ENCODE results near the gene HS6ST3. TPM values are rescaled to one million over a fixed set of nuclear protein-coding genes. Genes with fewer than 3 reads are reported as not detected.
"Not testable (repeated sequence)": the region's sequence is repeated elsewhere in the genome, so short reads cannot be mapped to it uniquely, and the experiment has no call there.

The HS6ST3 gene
- total RNA-seq, 1 donor from 2014 or later: 0.12 TPM

DNA sequence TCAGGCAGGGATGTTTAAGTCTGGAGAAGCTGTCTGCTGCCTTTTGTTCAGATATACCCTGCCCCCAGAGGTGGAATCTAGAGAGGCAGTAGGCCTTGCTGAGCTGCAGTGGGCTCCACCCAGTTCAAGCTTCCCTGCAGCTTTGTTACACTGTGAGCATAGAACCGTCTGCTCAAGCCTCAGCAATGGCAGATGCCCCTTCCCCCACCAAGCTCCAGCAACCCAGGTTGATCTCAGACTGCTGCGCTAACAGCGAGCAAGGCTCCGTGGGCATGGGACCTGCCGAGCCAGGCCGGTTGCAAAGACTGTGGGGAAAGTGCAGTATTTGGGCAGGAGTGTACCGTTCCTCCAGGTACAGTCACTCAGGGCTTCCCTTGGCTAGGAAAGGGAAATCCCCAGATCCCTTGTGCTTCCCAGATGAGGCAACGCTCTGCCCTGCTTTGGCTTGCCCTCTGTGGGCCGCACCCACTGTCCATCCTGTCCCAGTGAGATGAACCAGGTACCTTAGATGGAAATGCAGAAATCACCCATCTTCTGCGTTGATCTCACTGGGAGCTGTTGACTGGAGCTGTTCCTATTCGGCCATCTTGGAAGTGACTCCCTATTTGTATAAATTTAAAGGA is 434.6 kb downstream of the HS6ST3 start:
- not testable (repeated sequence) for DNase-seq (ENCODE audit: extremely low read depth, low read depth, low spot score)

DNA sequence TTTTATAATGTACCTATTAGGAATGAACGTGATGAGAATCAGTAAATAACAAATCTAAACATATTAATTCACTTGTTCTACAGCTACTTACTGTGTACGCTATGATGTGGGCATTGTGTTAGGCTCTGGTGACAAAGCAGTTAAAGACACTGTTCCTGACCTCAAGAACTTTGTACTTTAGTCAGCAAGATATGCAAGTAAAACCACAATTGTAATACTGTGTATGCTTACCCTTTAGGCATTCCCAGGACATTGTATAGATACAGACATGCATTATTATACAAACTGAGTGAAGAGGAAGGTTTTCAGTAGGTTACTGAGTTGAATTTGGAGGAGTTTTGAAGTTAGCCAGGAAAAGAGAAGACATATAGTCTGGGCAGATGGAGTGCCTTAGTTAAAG is 435.8 kb downstream of the HS6ST3 start:
- no peak for DNase-seq (ENCODE audit: extremely low read depth, low read depth, low spot score)

DNA sequence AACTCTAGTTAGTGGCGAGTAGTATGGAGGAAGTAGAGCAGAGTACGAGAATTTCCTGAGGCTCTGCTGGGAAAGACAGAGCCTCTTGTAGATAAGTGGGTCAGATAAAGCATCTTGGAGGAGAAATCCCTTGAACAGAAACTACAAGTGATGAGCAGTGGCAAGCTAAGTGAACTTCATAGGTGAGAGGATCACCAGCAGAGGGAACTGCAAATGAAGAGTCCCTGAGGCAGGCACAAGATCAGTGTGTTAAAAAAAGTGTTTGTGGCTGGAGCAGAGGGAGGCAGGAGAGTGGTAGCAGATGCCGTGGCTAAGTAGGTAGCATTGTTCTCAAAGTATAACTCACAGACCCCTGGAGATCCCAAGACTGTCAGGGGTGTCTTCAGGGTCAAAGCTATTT is 437.6 kb downstream of the HS6ST3 start:
- DNase-seq (ENCODE audit: extremely low read depth, low read depth, low spot score): no peak

DNA sequence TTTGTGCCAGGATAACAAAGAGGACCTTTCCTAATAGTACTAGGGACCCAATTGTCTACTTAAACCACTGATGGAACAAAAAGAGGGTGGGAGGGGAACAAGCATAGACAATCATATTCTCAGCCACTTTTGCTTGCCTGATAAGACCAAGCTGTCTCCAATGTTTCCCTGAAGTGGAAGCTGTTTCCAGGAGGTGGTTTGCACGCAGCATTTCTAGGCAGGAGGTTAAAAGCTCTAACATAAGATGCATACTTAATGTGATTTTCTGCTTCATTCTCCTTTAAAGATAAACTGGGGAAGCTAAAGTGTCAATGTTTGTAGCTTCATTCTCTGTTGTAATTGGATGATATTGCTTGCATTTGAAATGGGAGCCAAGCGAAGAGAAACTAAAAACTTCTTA is 442.9 kb downstream of the HS6ST3 start:
- DNase-seq (ENCODE audit: extremely low read depth, low read depth, low spot score): no peak

DNA sequence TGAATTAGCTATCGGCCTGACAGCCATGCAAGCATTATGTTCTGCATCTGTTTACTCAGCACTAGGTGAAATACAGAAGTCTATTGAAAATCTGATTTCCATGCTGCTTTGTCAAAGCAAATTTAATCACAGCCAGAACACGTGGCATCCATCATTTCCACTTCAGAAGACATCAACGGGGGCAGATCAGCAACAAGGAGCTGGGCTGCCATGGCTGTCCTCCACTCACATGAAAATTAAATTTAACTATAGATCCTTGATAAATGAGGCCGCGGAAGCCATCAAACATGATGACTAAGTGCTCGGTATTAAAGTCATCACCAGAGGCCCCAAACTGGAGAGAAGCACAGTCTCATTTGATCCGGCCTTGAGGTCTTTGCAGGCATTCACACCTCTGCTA is 443.5 kb downstream of the HS6ST3 start:
- DNase-seq (ENCODE audit: extremely low read depth, low read depth, low spot score): no peak

DNA sequence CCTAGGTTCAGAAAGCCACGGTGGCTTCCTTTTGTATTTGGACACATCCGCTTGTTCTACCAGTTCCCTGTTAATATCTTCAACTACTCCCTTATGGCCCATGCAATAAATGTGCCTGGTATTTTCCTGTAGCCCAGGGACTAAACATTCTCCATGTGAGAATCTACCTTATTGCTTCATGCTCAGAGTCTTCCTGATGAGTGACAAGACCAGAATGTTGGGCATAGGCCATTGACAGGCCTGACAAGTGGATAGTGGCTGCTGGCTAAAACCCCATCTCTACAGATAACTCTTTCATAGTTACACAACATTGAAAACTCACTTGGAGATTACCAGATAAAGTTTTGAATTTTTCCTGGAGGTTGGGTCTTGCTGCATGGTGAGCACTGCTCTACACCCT is 449.9 kb downstream of the HS6ST3 start:
- DNase-seq (ENCODE audit: extremely low read depth, low read depth, low spot score): no peak

DNA sequence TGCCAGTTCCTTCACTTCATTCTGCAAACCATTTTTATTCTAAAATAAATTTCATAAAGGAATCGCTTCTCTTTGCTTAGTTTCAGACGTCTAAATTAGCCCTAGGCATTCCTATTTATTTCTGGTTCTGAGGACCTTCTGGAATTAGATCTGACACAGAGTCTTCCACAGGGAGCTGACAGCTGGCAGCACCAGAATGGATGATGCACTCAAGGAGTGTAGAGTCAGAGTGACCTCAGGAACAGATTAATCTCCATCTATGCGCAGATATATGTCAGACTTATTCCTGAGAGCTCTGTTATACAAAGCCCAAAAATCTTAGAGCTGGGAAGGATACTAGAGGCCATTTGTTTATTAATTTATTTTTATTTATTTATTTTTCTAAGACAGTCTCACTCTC is 450.8 kb downstream of the HS6ST3 start:
- DNase-seq (ENCODE audit: extremely low read depth, low read depth, low spot score): no peak

DNA sequence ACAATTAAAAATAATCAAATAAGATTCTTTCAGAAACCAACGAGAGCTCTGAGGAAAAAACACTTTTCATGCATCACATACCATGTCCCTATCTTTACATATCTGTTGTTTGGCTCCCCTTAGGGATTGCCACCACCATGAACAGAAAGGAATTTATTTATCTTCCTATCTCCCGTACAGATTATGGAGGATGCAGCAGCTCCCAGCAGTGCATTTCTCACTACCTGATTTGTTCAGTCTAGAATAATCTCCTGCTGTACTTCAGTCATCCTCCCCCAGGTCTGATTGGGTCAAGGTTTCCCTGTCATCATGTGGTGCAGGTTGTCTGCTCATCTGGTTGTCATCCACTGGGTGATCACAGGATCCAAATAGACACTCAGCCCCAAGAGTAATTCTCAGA is 453.1 kb downstream of the HS6ST3 start:
- DNase-seq (ENCODE audit: extremely low read depth, low read depth, low spot score): no peak

DNA sequence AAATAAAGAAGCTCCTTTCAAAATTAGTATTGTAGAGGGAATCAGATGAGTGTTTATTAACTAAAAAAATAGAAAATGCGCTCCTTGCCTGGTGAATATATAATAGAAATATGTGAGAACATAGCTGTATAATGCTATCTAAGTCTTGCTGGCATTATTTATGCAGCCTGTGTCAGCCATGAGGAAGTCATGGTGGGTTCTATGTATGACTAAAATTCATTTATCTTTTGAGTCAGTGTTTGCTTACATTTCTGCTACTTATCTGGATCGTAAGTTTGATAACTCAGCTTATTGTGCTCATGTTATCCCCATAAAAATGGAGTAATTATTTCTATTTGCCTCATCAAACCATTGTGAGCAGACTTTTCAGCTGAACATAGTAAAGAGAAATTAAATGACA is 455.1 kb downstream of the HS6ST3 start:
- no peak for DNase-seq (ENCODE audit: extremely low read depth, low read depth, low spot score)

DNA sequence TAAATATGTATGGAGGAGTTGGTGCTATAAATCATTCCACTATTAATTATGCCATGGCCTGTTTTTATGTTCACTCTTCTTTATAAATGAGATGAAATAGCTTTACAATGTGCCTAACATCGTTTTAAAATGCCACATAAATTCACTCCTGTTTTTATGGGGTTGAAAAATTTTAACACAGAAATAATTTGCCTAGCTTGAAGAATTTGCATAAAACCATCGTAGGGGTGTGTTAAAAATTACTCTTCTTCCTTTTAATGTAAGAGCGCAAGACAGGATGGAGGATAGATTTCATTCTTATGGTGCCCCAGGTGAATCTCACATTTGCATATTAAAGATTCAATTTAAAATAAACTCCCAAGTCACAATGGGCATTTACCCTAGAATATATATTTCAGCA is 456.6 kb downstream of the HS6ST3 start:
- DNase-seq (ENCODE audit: extremely low read depth, low read depth, low spot score): no peak

DNA sequence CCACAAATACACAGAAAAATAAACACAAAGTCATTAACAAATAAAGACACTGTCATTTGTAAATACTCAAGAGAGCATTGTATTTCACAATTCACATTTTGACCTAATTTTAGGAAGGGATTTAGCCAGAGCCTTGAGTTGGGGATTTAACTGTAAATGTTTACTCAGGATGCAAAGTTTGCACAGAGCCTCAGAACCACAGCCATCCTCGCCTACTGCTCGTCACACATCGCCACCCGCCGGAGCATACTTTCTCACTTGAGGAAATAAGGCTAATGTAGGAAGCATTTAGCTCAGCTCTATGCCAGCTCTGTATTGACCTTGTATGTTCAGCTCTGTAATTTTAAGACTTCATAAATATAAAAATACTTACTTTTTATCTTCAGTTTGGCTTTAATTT is 461.6 kb downstream of the HS6ST3 start:
- DNase-seq (ENCODE audit: extremely low read depth, low read depth, low spot score): no peak

DNA sequence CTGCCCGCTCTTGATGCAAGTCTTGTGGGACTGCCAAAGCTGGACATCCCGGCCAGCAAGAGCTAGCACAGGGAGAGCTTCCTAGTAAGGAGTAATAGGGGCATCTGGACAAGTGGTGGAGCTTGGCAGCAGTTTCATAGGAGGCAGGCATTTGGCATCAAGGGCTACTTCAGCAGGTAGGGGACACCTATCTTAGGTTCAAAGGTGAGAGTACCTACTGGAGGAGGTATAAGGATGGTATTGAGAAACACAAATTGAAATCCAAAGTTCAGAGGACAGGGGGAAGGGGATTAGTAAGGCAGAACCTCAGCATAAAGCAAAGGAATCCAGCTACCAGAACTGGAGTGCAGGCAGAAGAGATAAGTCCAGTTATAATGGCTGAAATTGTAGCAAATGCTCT is 462.7 kb downstream of the HS6ST3 start:
- no peak for DNase-seq (ENCODE audit: extremely low read depth, low read depth, low spot score)

DNA sequence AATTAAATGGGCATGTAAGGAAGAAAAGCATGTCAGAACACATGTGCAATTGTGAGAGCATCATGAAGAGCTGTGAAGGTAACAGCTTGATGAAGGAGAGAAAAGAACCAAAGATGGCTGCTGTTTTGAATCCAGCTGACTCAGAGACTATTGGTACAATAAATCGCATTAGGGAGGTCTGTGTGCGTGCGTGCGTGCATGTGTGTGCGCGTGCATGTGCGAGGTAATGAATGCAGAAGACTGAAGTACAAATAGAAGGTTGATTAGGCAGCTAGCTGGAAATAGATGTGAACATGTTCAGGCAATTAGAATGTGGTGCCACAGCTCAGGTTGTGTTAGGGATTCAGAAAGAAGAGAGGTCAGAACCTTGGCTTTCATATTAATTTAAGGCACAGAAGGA is 463.9 kb downstream of the HS6ST3 start:
- no peak for DNase-seq (ENCODE audit: extremely low read depth, low read depth, low spot score)

DNA sequence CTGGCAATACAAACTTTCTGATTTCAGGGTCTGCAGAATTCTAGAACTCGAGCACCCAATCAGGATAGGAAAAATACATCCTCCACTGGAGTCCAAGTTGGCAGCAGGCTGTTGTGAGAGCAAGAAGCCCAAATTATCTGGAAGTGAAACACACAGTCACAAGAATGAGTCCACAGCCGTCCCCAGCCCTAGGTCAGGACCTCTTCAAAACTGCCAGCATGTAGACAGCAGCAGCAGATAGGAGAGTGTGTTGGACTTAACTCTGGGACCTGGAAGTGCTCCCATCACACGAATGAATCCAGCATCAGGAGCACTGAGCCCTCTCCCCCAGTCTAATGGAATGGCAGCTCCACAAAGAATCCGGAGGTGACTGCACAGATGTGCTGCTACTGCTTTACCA is 483.7 kb downstream of the HS6ST3 start:
- no peak for DNase-seq (ENCODE audit: extremely low read depth, low read depth, low spot score)

DNA sequence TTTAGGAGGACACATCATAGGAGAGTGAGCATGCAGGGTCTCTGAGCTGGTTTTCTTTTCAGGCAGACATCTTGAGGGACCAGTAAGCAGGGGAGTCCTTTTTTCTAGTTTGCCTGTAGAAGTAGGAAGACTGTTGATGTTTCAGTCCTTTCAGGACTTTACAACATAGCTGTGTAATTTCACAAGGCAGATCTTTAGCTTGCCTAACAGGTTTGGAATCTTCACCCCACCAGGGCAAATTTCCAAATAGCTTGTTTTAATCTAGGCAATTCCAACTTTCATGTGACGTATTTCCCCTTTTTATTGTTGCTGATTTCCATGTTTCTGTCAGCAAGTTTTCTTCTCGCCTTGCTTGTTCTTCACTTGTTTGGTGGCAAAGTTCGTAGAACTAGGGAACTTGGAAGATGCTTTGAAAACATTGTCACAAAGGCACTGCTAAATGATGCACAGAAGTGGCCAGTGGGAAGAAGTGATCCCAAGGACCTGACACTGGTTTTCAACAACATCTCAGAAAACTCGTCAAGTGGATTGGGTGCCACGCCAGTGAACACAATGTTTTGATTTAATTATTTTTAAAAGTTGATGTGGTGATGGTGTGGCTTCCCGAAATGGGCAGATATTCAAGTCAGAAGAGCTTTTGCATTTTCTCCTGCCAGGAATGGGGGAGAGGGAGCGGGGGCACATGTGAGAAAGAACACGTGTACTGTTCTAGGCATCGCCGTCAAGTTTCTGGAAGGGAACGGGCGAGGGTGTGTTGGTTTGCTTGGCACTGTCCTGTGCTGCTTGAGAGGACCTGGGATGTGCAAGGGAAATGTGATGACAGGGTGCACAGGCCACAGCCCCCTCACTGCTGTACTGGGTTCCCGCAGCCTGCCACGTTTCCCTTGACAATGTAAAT is 485.8 kb downstream of the HS6ST3 start:
- no peak for DNase-seq (ENCODE audit: extremely low read depth, low read depth, low spot score)

DNA sequence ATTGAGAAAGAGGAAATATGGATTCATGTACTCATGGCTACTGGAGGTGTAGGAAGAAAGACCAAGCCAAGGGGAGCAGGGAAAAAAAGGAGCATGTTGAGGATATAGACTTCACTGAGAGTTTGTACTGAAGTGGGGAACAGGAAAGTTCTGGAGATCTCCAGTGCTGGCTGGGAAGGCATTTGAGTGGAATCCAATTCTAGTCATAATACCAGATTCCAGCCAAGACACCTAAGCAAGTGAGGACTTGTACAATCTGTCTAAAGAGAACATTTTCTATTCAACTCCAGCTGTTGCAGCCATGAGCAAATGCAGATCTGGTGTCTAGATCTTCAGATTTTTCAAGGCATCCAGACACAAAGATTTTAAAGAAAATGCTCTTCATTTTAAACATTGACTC is 491.8 kb downstream of the HS6ST3 start:
- DNase-seq (ENCODE audit: extremely low read depth, low read depth, low spot score): no peak

DNA sequence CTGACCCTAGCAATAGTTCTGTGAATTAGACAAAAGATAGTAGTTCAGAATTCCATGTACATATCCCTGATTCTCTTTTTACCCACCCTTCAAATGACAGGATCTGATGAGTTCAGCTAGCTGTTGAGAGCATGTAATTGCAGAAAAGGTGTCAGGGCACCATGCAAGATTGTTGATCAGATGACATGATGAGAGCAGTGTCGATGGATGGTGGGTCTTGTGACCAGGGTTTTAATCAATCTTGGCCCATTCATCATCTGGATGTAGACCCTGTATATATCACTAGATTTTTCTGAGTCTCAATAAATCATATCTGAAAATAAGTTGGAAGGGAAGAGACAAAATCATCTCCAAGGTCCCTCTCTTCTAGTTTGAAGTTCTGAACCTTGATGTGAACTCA is 525.3 kb downstream of the HS6ST3 start:
- no peak for DNase-seq (ENCODE audit: extremely low read depth, low read depth, low spot score)

DNA sequence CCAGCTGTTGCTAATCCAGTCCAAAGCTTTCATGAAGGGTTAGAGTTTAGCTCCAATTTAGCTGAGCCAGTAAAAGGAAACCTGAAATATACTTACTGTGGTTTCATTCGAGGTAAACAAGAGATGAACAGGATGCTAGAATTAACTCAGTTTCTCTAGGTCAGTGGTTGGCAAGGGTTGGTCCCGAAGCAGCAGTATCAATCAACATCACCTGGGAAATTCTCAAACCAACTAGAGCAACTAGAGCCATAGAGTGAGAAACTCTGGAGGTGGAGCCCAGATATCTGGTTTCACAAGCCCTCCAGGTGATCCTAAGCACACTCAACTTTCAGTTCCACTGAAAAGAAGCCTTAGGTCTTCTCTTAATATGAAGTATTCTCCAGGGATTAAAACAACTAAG is 527.6 kb downstream of the HS6ST3 start:
- no peak for DNase-seq (ENCODE audit: extremely low read depth, low read depth, low spot score)

DNA sequence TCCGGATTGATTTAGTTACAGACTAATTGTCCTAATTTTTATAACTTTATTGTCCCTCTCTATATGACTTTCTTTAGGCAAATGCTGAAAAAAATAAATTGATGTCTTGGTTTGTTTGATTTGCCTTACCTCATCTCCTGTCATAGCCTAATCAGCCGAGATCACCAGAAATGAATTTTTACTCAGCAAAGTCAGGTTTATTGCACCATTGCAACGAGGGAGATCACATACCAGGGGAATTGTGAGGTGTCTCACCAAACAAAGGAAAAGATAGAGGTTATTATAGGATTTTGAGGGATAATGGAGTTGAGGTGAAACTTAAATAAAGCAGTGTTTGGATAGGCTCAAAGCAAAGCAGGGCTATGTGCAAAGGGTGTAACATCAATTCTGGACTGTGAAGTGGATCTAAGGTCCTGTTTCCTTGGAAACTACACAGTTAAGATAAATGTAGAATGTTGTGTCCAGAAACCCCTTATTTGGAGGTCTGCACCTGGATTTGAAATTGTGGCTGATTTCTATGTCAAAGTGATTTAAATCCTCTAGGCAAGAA is 531.8 kb downstream of the HS6ST3 start:
- no peak for DNase-seq (ENCODE audit: extremely low read depth, low read depth, low spot score)

DNA sequence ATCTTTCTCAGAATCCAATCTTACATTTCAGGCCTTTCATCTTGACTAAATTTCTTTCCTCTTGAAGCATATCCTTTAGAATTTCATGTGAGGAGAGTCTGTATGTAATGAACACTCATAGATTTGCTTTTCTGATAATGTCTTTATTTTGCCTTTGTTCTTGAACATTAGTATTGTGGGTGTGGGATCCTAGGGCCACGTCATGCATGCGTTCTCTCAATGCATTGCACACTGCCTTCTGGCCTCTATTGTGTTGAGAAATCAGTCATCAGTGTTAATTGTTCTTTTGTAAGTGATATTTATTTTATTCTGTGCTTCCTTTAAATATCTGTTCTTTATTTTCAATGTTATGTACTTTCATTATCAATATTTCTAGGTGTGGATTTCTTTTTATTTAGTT is 539.4 kb downstream of the HS6ST3 start:
- no peak for DNase-seq (ENCODE audit: extremely low read depth, low read depth, low spot score)

DNA sequence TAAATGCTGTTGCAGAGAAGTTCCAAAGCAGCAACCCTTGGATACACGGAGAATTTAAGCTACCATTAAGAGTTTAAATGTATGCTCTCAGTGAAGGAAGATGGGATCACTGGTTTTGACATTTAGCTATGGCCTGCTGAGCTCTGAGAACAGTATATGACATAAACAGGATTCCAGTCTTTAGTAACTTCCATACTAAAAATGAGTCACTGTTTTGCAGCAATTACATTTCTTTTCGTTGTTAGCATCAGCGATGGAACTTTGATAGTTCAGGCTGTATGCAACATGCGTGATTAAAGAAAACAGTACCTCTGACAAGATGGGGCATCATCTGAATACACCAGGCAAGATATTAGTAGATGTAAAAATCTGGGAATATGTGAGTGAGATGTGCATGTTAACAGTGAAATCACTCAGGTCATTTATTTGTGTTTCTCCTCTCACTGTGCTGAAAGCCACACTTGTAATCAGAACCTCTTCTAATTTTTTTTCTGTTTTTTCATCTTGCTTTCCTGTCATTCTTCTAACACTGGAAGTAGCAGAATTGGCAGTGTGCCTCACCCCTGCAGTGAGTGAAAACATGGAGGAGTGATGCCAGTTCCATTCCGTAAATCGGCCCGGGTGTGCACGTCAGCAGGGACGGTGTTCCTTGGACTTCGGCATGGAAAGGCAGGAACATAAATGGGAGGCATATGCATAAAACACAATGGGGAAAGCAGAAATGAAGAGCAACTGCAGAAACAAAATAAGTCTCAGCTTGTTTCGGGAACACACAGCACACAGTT is 542.8 kb downstream of the HS6ST3 start:
- no peak for DNase-seq (ENCODE audit: extremely low read depth, low read depth, low spot score)

All from glomerular endothelial cell (primary cell).